Activated naive CD4-positive, alpha-beta T cell treated with Interleukin-2 at 50 U/mL for 16 hours (primary cell): Measurements from ENCODE around the gene GINS3.

Experiments used
- DNase-seq: peaks from one replicate; pipeline ENCODE4 v3.0.0-alpha.2; 2020

Gene GINS3

GRCh38 chr16:58426966-58427365 is 34.7 kb downstream of the GINS3 start:
- no peak for DNase-seq

- DNase-seq = no peak
Observed at GRCh38 chr16:58428621-58429542, 36.6 kb downstream of the GINS3 start.

GRCh38 chr16:58430718-58431117 is 38.4 kb downstream of the GINS3 start:
- DNase-seq = no peak

GRCh38 chr16:58433569-58433951 is 41.3 kb downstream of the GINS3 start:
- DNase-seq = no peak

- DNase-seq = no peak
Observed at GRCh38 chr16:58435779-58436178, 43.5 kb downstream of the GINS3 start.

- DNase-seq = no peak
Observed at GRCh38 chr16:58440131-58440530, 47.9 kb downstream of the GINS3 start.

- DNase-seq = no peak
Observed at GRCh38 chr16:58442547-58442946, 50.3 kb downstream of the GINS3 start.

GRCh38 chr16:58443783-58444182 is 51.5 kb downstream of the GINS3 start:
- no peak for DNase-seq

GRCh38 chr16:58444265-58444664 is 52.0 kb downstream of the GINS3 start:
- no peak for DNase-seq

- DNase-seq = no peak
Observed at GRCh38 chr16:58448890-58449289, 56.6 kb downstream of the GINS3 start.

- DNase-seq = no peak
Observed at GRCh38 chr16:58449306-58449705, 57.0 kb downstream of the GINS3 start.

- no peak for DNase-seq
Observed at GRCh38 chr16:58449768-58450167, 57.5 kb downstream of the GINS3 start.

- DNase-seq = no peak
Observed at GRCh38 chr16:58450590-58450989, 58.3 kb downstream of the GINS3 start.

- no peak for DNase-seq
Observed at GRCh38 chr16:58451265-58451689, 59.0 kb downstream of the GINS3 start.

- no peak for DNase-seq
Observed at GRCh38 chr16:58451945-58452401, 59.7 kb downstream of the GINS3 start.

GRCh38 chr16:58452640-58453039 is 60.4 kb downstream of the GINS3 start:
- no peak for DNase-seq

GRCh38 chr16:58454178-58454577 is 61.9 kb downstream of the GINS3 start:
- DNase-seq = no peak

- no peak for DNase-seq
Observed at GRCh38 chr16:58454856-58455255, 62.6 kb downstream of the GINS3 start.
